RWPE2 (cell line): ENCODE data around the gene ZNF710.
"Not testable (repeated sequence)": the region's sequence is repeated elsewhere in the genome, so short reads cannot be mapped to it uniquely, and the experiment has no call there.

Experiments used
- ATAC-seq: fragments of 200-7000 bp; cut with Tn5 transposase; 3 replicates; pipeline ENCODE4 v1.9.1; 2021; ENCODE audit warnings: low read depth
- DNase-seq: peaks from one replicate; pipeline ENCODE4 v3.0.0-alpha.2; 2020; ENCODE audit warnings: low spot score
- H3K27ac ChIP-seq: fragments of 450-650 bp; 2 replicates; pipeline ENCODE4 v1.5.1; 2017; ENCODE audit warnings: mild to moderate bottlenecking; ENCODE audit not compliant: poor library complexity, severe bottlenecking
- H3K27me3 ChIP-seq: fragments of 250-450 bp; sonication (Bioruptor Pico); 2 replicates; pipeline ENCODE4 v1.5.1; 2021; ENCODE audit warnings: mild to moderate bottlenecking, moderate library complexity; ENCODE audit not compliant: insufficient read depth, poor library complexity, severe bottlenecking
- H3K36me3 ChIP-seq: fragments of 250-450 bp; sonication (Bioruptor Pico); 2 replicates; pipeline ENCODE4 v1.5.1; 2020; ENCODE audit warnings: low read depth, mild to moderate bottlenecking, moderate library complexity
- H3K4me1 ChIP-seq: fragments of 250-450 bp; sonication (Bioruptor Pico); 2 replicates; pipeline ENCODE4 v1.5.1; 2021; ENCODE audit warnings: mild to moderate bottlenecking, moderate library complexity; ENCODE audit not compliant: insufficient read depth, poor library complexity, severe bottlenecking
- H3K4me3 ChIP-seq: fragments of 250-450 bp; sonication (Bioruptor Pico); 2 replicates; pipeline ENCODE4 v1.5.1; 2021; ENCODE audit warnings: mild to moderate bottlenecking, moderate library complexity; ENCODE audit not compliant: severe bottlenecking
- H3K9me3 ChIP-seq: fragments of 250-450 bp; sonication (Bioruptor Pico); 2 replicates; pipeline ENCODE4 v1.5.1; 2021; ENCODE audit warnings: mild to moderate bottlenecking, moderate library complexity; ENCODE audit not compliant: severe bottlenecking
- CTCF ChIP-seq: fragments of 450-650 bp; IDR thresholded peaks from one replicate; pipeline ENCODE4 v1.5.1; 2017; ENCODE audit warnings: mild to moderate bottlenecking, moderate library complexity; ENCODE audit not compliant: poor library complexity, severe bottlenecking

The ZNF710 gene

GRCh38 chr15:90064911-90065681 lies 64.0 kb downstream of the ZNF710 start:
- H3K36me3 ChIP-seq = peaks cover 10% of the 10 kb centered on the region
- ATAC-seq (no peak), DNase-seq (peak; percentile 77)
- no peak for TF ChIP-seq CTCF
- H3K4me1 ChIP-seq = peaks cover 25% of the 10 kb centered on the region
- H3K27me3 ChIP-seq = no peaks in the 10 kb centered on the region
- no peaks in the 10 kb centered on the region for H3K9me3 ChIP-seq
- no peak overlapping the region for H3K4me3 ChIP-seq
- H3K27ac ChIP-seq = no peak overlapping the region

- peaks cover 23% of the 10 kb centered on the region for H3K4me1 ChIP-seq
- H3K9me3 ChIP-seq = no peaks in the 10 kb centered on the region
These were observed 64.5 kb downstream of the ZNF710 start for GRCh38 chr15:90065682-90066049.

GRCh38 chr15:90067181-90067952 lies 66.2 kb downstream of the ZNF710 start:
- ATAC-seq (no peak), DNase-seq (peak; percentile 74)
- Histone ChIP-seq H3K9me3 (no peaks in the 10 kb centered on the region), H3K4me3 (no peak overlapping the region), H3K27ac (no peak overlapping the region), H3K4me1 (peaks cover 7% of the 10 kb centered on the region), H3K27me3 (no peaks in the 10 kb centered on the region), H3K36me3 (peaks cover 28% of the 10 kb centered on the region)
- TF ChIP-seq CTCF = no peak

More at GRCh38 chr15:90065682-90066049, 64.5 kb downstream of the ZNF710 start:
- no peak for ATAC-seq
- Histone ChIP-seq H3K27ac (no peak overlapping the region), H3K27me3 (no peaks in the 10 kb centered on the region), H3K36me3 (peaks cover 13% of the 10 kb centered on the region), H3K4me3 (no peak overlapping the region)
- TF ChIP-seq CTCF = no peak
- no peak for DNase-seq

- Histone ChIP-seq H3K4me1 (peaks cover under 1% of the 10 kb centered on the region), H3K27ac (no peak overlapping the region), H3K9me3 (no peaks in the 10 kb centered on the region), H3K27me3 (no peaks in the 10 kb centered on the region), H3K4me3 (no peak overlapping the region), H3K36me3 (peaks cover 34% of the 10 kb centered on the region)
- ATAC-seq (no peak), DNase-seq (peak; percentile 75)
- no peak for TF ChIP-seq CTCF
These were observed 67.0 kb downstream of the ZNF710 start for GRCh38 chr15:90067953-90068606.

GRCh38 chr15:90070623-90071022 lies 69.5 kb downstream of the ZNF710 start:
- Histone ChIP-seq H3K4me1 (peaks cover 13% of the 10 kb centered on the region), H3K36me3 (peaks cover 51% of the 10 kb centered on the region)
- DNase-seq, H3K27ac ChIP-seq, H3K27me3 ChIP-seq, ATAC-seq, H3K9me3 ChIP-seq, H3K4me3 ChIP-seq: not testable (repeated sequence)
